H1 (cell line): ENCODE results near the gene ALDOC. TPM values are rescaled to one million over a fixed set of nuclear protein-coding genes. Genes with fewer than 3 reads are reported as not detected.

Source experiments
- CTCF ChIA-PET: fragments of 300-600 bp; sonication (Branson Sonifier 250); formaldehyde crosslinking; loops from one replicate; lab custom pipeline; 2021; ENCODE audit not compliant: partially characterized antibody; lab: Charles Lee
- POLR2A ChIA-PET: fragments of 300-600 bp; sonication (Branson Sonifier 250); formaldehyde crosslinking; loops from one replicate; lab custom pipeline; 2021; ENCODE audit warnings: inconsistent platforms; ENCODE audit not compliant: partially characterized antibody; lab: Charles Lee
- DNase-seq, 2 experiments: peaks; one replicate each; pipeline versions ENCODE4 v3.0.0 to v3.0.0-alpha.2; 2010 to 2022; ENCODE audit warnings: low spot score in 2 of 2, low read depth in 1 of 2, mixed read lengths in 1 of 2
- FAIRE-seq: peaks from 2 replicates; lab custom pipeline; 2011; peaks lifted over from hg19 to GRCh38; lab: Jason Lieb, UNC
- H2AFZ ChIP-seq: 2 replicates; pipeline ENCODE4 v1.8.1; 2012; ENCODE audit warnings: low read length, inconsistent platforms
- H2AK5ac ChIP-seq: 2 replicates; pipeline ENCODE4 v1.6.1; 2013; ENCODE audit warnings: low read depth, low read length
- H2BK120ac ChIP-seq: replicated peaks from 2 replicates; pipeline ENCODE3; 2013; ENCODE audit warnings: low read depth, low read length, inconsistent platforms
- H2BK12ac ChIP-seq: 2 replicates; pipeline ENCODE4 v1.6.1; 2013; ENCODE audit warnings: low read depth, low read length
- H2BK15ac ChIP-seq: 2 replicates; pipeline ENCODE4 v1.6.1; 2013; ENCODE audit warnings: low read length
- H2BK20ac ChIP-seq: 2 replicates; pipeline ENCODE4 v1.6.1; 2013; ENCODE audit warnings: low read length
- H2BK5ac ChIP-seq: 2 replicates; pipeline ENCODE4 v1.6.1; 2013; ENCODE audit warnings: low read depth, low read length
- H3K14ac ChIP-seq: 2 replicates; pipeline ENCODE4 v1.6.1; 2013; ENCODE audit warnings: inconsistent platforms; ENCODE audit not compliant: insufficient read length
- H3K18ac ChIP-seq: 2 replicates; pipeline ENCODE4 v1.6.1; 2013; ENCODE audit warnings: low read length; ENCODE audit errors: extremely low read depth
- H3K23ac ChIP-seq: 2 replicates; pipeline ENCODE4 v1.6.1; 2013; ENCODE audit warnings: inconsistent platforms; ENCODE audit not compliant: insufficient read length
- H3K23me2 ChIP-seq: 2 replicates; pipeline ENCODE4 v1.6.1; 2013; ENCODE audit warnings: low read depth, low read length
- H3K27ac ChIP-seq: 2 replicates; pipeline ENCODE4 v1.6.1; 2011; ENCODE audit warnings: low read depth, low read length, inconsistent platforms
- H3K27me3 ChIP-seq, 4 experiments: replicated peaks in 1 of 4; 1 replicate in 1 of 4; 2 replicates in 3 of 4; pipeline versions ENCODE4 v1.6.1 to v1.8.1; 2011 to 2013; ENCODE audit warnings: low read length in 3 of 4, mild to moderate bottlenecking in 3 of 4, inconsistent platforms in 2 of 4, mixed read lengths in 2 of 4, moderate library complexity in 1 of 4; ENCODE audit not compliant: control insufficient read depth in 3 of 4, insufficient read depth in 3 of 4; ENCODE audit errors: extremely low read depth in 1 of 4
- H3K36me3 ChIP-seq, 4 experiments: 2 replicates each; pipeline versions ENCODE4 v1.6.1 to v1.8.1; 2011 to 2013; ENCODE audit warnings: mild to moderate bottlenecking in 4 of 4, low read length in 3 of 4, moderate library complexity in 2 of 4, control low read depth in 1 of 4, inconsistent platforms in 1 of 4; ENCODE audit not compliant: insufficient read depth in 4 of 4, control insufficient read depth in 2 of 4
- H3K4ac ChIP-seq: replicated peaks from 2 replicates; pipeline ENCODE3; 2013; ENCODE audit warnings: low read length, low read depth, mixed read lengths, inconsistent platforms; ENCODE audit not compliant: insufficient read length
- H3K4me1 ChIP-seq, 4 experiments: replicated peaks in 1 of 4; 1 replicate in 1 of 4; 2 replicates in 3 of 4; pipeline versions ENCODE4 v1.6.1 to v1.8.1; 2011 to 2013; ENCODE audit warnings: low read length in 3 of 4, inconsistent platforms in 2 of 4, mixed read lengths in 1 of 4; ENCODE audit not compliant: insufficient read depth in 4 of 4, control insufficient read depth in 3 of 4
- H3K4me2 ChIP-seq, 2 experiments: 2 replicates each; pipeline versions ENCODE4 v1.6.1 to v1.8.1; 2011 to 2013; ENCODE audit warnings: low read depth in 2 of 2, low read length in 2 of 2, control low read depth in 1 of 2, inconsistent platforms in 1 of 2, mild to moderate bottlenecking in 1 of 2; ENCODE audit not compliant: insufficient read depth in 1 of 2
- H3K4me3 ChIP-seq, 4 experiments: fragments of 200-600, 300-600 bp in 1 of 4; sonication (generic), shearing (Covaris generic), sonication (Bioruptor Twin) in 1 of 4; 2 replicates each; pipeline versions ENCODE4 v1.5.1 to v1.8.1; 2011 to 2016; ENCODE audit warnings: low read length in 4 of 4, low read depth in 3 of 4, control low read depth in 2 of 4, inconsistent platforms in 2 of 4, mild to moderate bottlenecking in 2 of 4, mixed read lengths in 1 of 4, moderate library complexity in 1 of 4; ENCODE audit not compliant: insufficient read depth in 2 of 4; ENCODE audit errors: extremely low read depth in 1 of 4
- H3K56ac ChIP-seq: replicated peaks from 2 replicates; pipeline ENCODE3; 2013; ENCODE audit warnings: low read depth, mild to moderate bottlenecking, mixed read lengths, low read length, inconsistent platforms; ENCODE audit not compliant: insufficient read length
- H3K79me1 ChIP-seq: 2 replicates; pipeline ENCODE4 v1.6.1; 2013; ENCODE audit warnings: low read depth, low read length, control low read depth
- H3K79me2 ChIP-seq, 2 experiments: 2 replicates each; pipeline versions ENCODE4 v1.6.1 to v1.8.1; 2012 to 2013; ENCODE audit warnings: low read length in 2 of 2, mild to moderate bottlenecking in 2 of 2, inconsistent platforms in 1 of 2; ENCODE audit not compliant: insufficient read depth in 2 of 2, control insufficient read depth in 1 of 2
- H3K9ac ChIP-seq, 4 experiments: replicated peaks in 1 of 4; 1 replicate in 1 of 4; 2 replicates in 3 of 4; pipeline versions ENCODE4 v1.6.1 to v1.8.1; 2011 to 2013; ENCODE audit warnings: low read depth in 3 of 4, low read length in 3 of 4, control low read depth in 2 of 4, mild to moderate bottlenecking in 2 of 4, moderate library complexity in 2 of 4, inconsistent platforms in 1 of 4; ENCODE audit errors: extremely low read depth in 1 of 4
- H3K9me3 ChIP-seq, 2 experiments: 2 replicates each; pipeline versions ENCODE4 v1.6.1 to v1.8.1; 2012 to 2013; ENCODE audit warnings: mild to moderate bottlenecking in 2 of 2, moderate library complexity in 2 of 2, control low read depth in 1 of 2, inconsistent platforms in 1 of 2, low read depth in 1 of 2, low read length in 1 of 2, mixed read lengths in 1 of 2; ENCODE audit not compliant: insufficient read depth in 2 of 2
- H4K20me1 ChIP-seq, 2 experiments: replicated peaks in 1 of 2; 2 replicates each; pipeline versions ENCODE3 to v1.8.1; 2011 to 2013; ENCODE audit warnings: inconsistent platforms in 2 of 2, low read length in 2 of 2, mild to moderate bottlenecking in 1 of 2; ENCODE audit not compliant: insufficient read depth in 2 of 2, control insufficient read depth in 1 of 2
- H4K5ac ChIP-seq: 2 replicates; pipeline ENCODE4 v1.6.1; 2013; ENCODE audit warnings: low read length, low read depth, mixed read lengths, inconsistent platforms; ENCODE audit not compliant: insufficient read length
- H4K8ac ChIP-seq: 2 replicates; pipeline ENCODE4 v1.8.0; 2013; ENCODE audit warnings: mild to moderate bottlenecking, moderate library complexity, low read length, inconsistent platforms; ENCODE audit not compliant: insufficient read depth; ENCODE audit errors: extremely low read depth
- H4K91ac ChIP-seq: replicated peaks from 2 replicates; pipeline ENCODE3; 2013; ENCODE audit warnings: low read length, mixed read lengths, inconsistent platforms; ENCODE audit not compliant: insufficient read length
- ASH2L ChIP-seq: fragments of 200-600, 300-600 bp; sonication (generic); IDR thresholded peaks from one replicate; pipeline ENCODE4 v1.7.1; 2017; ENCODE audit warnings: low read length
- CEBPB ChIP-seq: IDR thresholded peaks from 2 replicates; pipeline ENCODE4 v1.6.1; 2012; ENCODE audit warnings: low read depth, low read length
- FOSL1 ChIP-seq: IDR thresholded peaks from 2 replicates; pipeline ENCODE4 v1.6.1; 2011; ENCODE audit warnings: mild to moderate bottlenecking, low read depth, low read length, moderate library complexity; ENCODE audit not compliant: insufficient read depth
- GABPA ChIP-seq: IDR thresholded peaks from 2 replicates; pipeline ENCODE4 v1.6.1; 2011; ENCODE audit warnings: mild to moderate bottlenecking, low read length, moderate library complexity, borderline replicate concordance; ENCODE audit not compliant: insufficient read depth
- HDAC2 ChIP-seq, 2 experiments: fragments of 300-600 bp in 1 of 2; sonication (generic) in 1 of 2; IDR thresholded peaks; 2 replicates each; pipeline ENCODE4 v1.6.1; 2011 to 2012; ENCODE audit warnings: low read depth in 2 of 2, low read length in 2 of 2, mild to moderate bottlenecking in 2 of 2, moderate library complexity in 2 of 2, borderline replicate concordance in 1 of 2, inconsistent platforms in 1 of 2
- KDM4A ChIP-seq: IDR thresholded peaks from one replicate; pipeline ENCODE4 v1.7.1; 2012; ENCODE audit warnings: low read depth, mild to moderate bottlenecking, moderate library complexity, low read length, inconsistent platforms; ENCODE audit not compliant: severe bottlenecking
- NANOG ChIP-seq: IDR thresholded peaks from 2 replicates; pipeline ENCODE4 v1.6.1; 2011; ENCODE audit warnings: low read length, low read depth, mild to moderate bottlenecking, inconsistent platforms; ENCODE audit not compliant: insufficient read depth, poor library complexity, severe bottlenecking
- PHF8 ChIP-seq: fragments of 200-600 bp; sonication (generic); conservative IDR thresholded peaks from 2 replicates; pipeline ENCODE4 v1.7.1; 2012; ENCODE audit warnings: low read depth, mild to moderate bottlenecking, inconsistent platforms, low read length, moderate library complexity
- SP4 ChIP-seq: IDR thresholded peaks from 2 replicates; pipeline ENCODE4 v1.6.1; 2012; ENCODE audit warnings: low read length, inconsistent platforms
- TAF1 ChIP-seq: IDR thresholded peaks from 2 replicates; pipeline ENCODE4 v1.6.1; 2011; ENCODE audit warnings: mild to moderate bottlenecking, low read depth, low read length
- WGBS, 2 experiments: shearing (Covaris generic) in 1 of 2; methylation state at CpG; one replicate each; pipeline versions ENCODE4 v1.1.6 to v1.1.7; 2013 to 2015; ENCODE audit warnings: low lambda C conversion rate in 2 of 2, mixed read lengths in 2 of 2, inconsistent platforms in 1 of 2, low coverage in 1 of 2, missing lambda C conversion rate in 1 of 2; ENCODE audit not compliant: insufficient replicate concordance in 2 of 2, insufficient coverage in 1 of 2, insufficient read length in 1 of 2; ENCODE audit errors: extremely low coverage in 1 of 2, missing lambda C conversion rate in 1 of 2; 5-methylcytosine and 5-hydroxymethylcytosine counted together
- polyA plus RNA-seq, 7 experiments: library from polyadenylated mRNA; depleted of rRNA in 3 of 7; stranded (reverse) in 5 of 7; unstranded in 2 of 7; fragments of >200 nt in 5 of 7; fragments of 200-250 nt in 2 of 7; gene quantifications; 1 replicate in 5 of 7; 2 replicates in 1 of 7; 4 replicates in 1 of 7; pipeline versions ENCODE4 v1.2.1 to v1.2.3, GENCODE V29; 2011 to 2013; ENCODE audit warnings: missing spikeins in 2 of 7, mixed read lengths in 2 of 7
- total RNA-seq: library from RNA; stranded (reverse); fragmentation: NEBNext Ultra II Directional; extraction: Animal tissue kit (Norgen Biotek cat#: 25700); gene quantifications from 2 replicates; pipeline ENCODE4 v1.2.1, GENCODE V29; 2021

ALDOC gene
- total and polyA plus RNA-seq, 2 of the 8 experiments (the other 6 are each of a cell fraction or from before 2014, with no cell fraction given): 51.6 to 103 TPM

DNA sequence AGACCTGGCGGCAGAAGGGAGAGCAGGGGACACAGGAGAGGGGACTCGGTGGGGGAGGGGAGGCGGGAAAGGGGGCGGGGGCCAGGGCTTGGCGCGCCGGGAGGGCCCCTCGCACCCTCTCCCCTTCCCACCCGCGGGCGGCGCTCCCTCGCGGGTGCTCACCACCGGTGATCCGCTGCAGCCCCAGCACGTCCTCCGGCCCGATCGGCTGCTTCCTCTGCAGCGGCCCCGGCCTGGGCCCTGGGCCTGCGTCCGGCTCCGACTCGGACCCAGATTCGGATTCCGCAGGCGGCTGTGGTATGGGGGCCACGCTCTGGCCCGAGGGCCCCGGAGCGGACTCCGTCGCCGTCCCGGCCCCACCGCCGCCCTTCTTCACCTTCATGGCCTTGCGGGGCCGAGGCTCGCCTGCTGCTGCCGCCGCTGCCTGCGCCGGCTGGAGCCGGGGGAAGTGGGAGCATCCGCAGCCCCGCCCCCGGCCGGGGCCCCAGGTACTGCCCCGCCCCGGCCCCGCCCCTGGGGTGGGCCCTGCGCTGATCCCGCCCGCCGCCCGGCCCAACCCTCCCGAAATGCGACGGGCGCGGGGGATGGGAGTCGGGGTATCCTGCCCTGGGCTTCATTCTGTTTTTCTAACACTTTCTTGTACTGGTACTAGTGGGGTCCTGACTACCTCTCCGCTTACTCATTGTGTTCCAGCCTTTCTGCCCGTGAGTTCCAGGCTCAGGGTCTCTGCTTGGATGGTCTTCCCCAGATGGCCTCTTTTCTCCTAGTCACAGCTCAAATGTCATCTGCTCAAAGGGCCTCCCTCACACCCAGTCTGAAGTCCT is 24.3 kb downstream of the ALDOC start, which contains the start of gene UNC119:
Gene UNC119 (minus strand): TSS at position 449 of the 824 bp plus-strand sequence. CDS start 67 bp downstream, at position 382.
- Histone ChIP-seq H2BK120ac (no peak within 1 kb of the TSS), H3K27me3 (no peaks in the 10 kb centered on the region; a peak in 1 of 7 replicates), H2BK15ac (peak within 1 kb of the TSS; percentile 83; the same call in 1 of the 2 replicates), H2BK12ac (no peak within 1 kb of the TSS), H3K79me1 (peaks cover 7% of the 10 kb centered on the region; the same call in 1 of the 2 replicates), H4K5ac (peak within 1 kb of the TSS; percentile 12), H3K9me3 (no peaks in the 10 kb centered on the region), H2AFZ (no peak within 1 kb of the TSS), H3K9ac (peak within 1 kb of the TSS; percentile 26 to 91 (median 51)), H2BK5ac (peak within 1 kb of the TSS; percentile 56), H3K4ac (no peak within 1 kb of the TSS), H3K14ac (no peak within 1 kb of the TSS), H3K56ac (no peak within 1 kb of the TSS), H3K36me3 (peaks cover 2 to 30% (median 11%) of the 10 kb centered on the region in 4 experiments), H3K4me2 (peak within 1 kb of the TSS; percentile 81 to 87), H4K8ac (peak within 1 kb of the TSS; percentile 68; the same call in 1 of the 2 replicates), H3K23me2 (peaks cover 7% of the 10 kb centered on the region; the same call in 1 of the 2 replicates), H2BK20ac (no peak within 1 kb of the TSS), H4K20me1 (peaks cover 2 to 11% of the 10 kb centered on the region in 2 experiments), H3K4me3 (peak within 1 kb of the TSS; percentile 75 to 89 (median 80)), H3K18ac (peak within 1 kb of the TSS; percentile 71), H3K23ac (no peak within 1 kb of the TSS), H3K79me2 (peaks cover 0 to 10% of the 10 kb centered on the region in 2 experiments; a peak in 1 of 4 replicates), H4K91ac (no peak within 1 kb of the TSS), H2AK5ac (no peak within 1 kb of the TSS), H3K27ac (no peak within 1 kb of the TSS; the same call in 1 of the 2 replicates), H3K4me1 (peaks cover 0 to 16% (median 2%) of the 10 kb centered on the region in 4 experiments; a peak in 3 of 7 replicates)
- POLR2A ChIA-PET: interaction anchor here (0.6 to 3.9 kb wide), 5 partner anchors 10 to 195 kb away, joined by 3 to 23 read pairs (median 6); partner anchors contain the start of genes PIGS and POLDIP2
- CTCF ChIA-PET: interaction anchor here (0.7 to 18.4 kb wide), 12 partner anchors 10 to 589 kb away, joined by 3 to 547 read pairs (median 4); partner anchors contain the start of genes ALDOC, FOXN1, PIGS and VTN
- DNase-seq: peak in 1 of 2 experiments; percentile 88
- 6% methylated on average over 27 of the region's 67 CpGs; no CpG with 5 or more reads in 1 of the 2 experiments for WGBS, 2 experiments
- no peak for FAIRE-seq
- no peak for TF ChIP-seq FOSL1
- TF ChIP-seq NANOG: no peak
- peak; percentile 93 for TF ChIP-seq PHF8
- 0 out of 4 replicates have a peak, but pooled peaks of 1 of the 2 experiments have one; percentile 12 for TF ChIP-seq HDAC2 (IDR thresholded peaks at IDR 0.05; ENCODE audit: borderline replicate concordance in 1 of 2, low read depth in 2 of 2, low read length in 2 of 2)
- peak; percentile 32 for TF ChIP-seq KDM4A
- TF ChIP-seq ASH2L: peak; percentile 76
- 0 out of 2 replicates have a peak, but pooled peaks have one; percentile 34 for TF ChIP-seq GABPA
- TF ChIP-seq TAF1: peak; percentile 73; the same call in 1 of the 2 replicates
- no peak for TF ChIP-seq CEBPB
- TF ChIP-seq SP4: no peak
